H1 (cell line): ENCODE results near the gene RYK.
"Not testable (repeated sequence)": the region's sequence is repeated elsewhere in the genome, so short reads cannot be mapped to it uniquely, and the experiment has no call there.

ENCODE experiments used
- EGR1 ChIP-seq: IDR thresholded peaks from 2 replicates; pipeline ENCODE4 v1.6.1; 2011; ENCODE audit warnings: low read depth, low read length, borderline replicate concordance
- GABPA ChIP-seq: IDR thresholded peaks from 2 replicates; pipeline ENCODE4 v1.6.1; 2011; ENCODE audit warnings: mild to moderate bottlenecking, low read length, moderate library complexity, borderline replicate concordance; ENCODE audit not compliant: insufficient read depth
- SUZ12 ChIP-seq: fragments of 200-600 bp; sonication (generic); IDR thresholded peaks from 2 replicates; pipeline ENCODE4 v1.6.1; 2012; ENCODE audit warnings: mild to moderate bottlenecking, inconsistent platforms, low read length, moderate library complexity, mixed read lengths

DNA sequence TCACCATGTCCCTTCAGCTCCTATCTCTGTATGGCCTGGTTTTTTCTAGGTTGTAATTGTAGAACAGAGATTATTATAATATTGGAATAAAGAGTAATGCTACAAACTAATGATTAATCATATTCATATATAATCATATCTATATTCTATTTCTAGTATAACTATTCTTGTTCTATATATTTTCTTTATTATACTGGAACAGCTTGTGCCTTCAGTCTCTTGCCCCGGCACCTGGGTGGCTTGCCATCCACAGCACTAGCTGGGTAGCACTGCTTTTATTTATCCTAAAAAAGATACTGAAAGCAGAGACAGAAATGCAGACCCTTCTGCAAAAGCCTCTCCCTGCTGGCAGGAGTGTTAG lies 25.9 kb downstream of the RYK start:
- not testable (repeated sequence) for TF ChIP-seq EGR1, SUZ12, GABPA
